HL-60 (cell line): ENCODE results near the gene MRPS7.
A peak's percentile ranks its signal among the peaks of the same experiment; 100 is the strongest.

Source experiments
- DNase-seq, 2 experiments: peaks; one replicate each; pipeline ENCODE4 v3.0.0-alpha.2; 2010 to 2020; ENCODE audit warnings: low read depth in 1 of 2, low spot score in 1 of 2
- H3K27ac ChIP-seq: fragments of 250-450 bp; sonication (Bioruptor Pico); replicated peaks from 2 replicates; pipeline ENCODE4 v1.5.1; 2020; ENCODE audit warnings: mild to moderate bottlenecking, moderate library complexity
- H3K27me3 ChIP-seq: fragments of 250-450 bp; sonication (Bioruptor Pico); 2 replicates; pipeline ENCODE4 v1.5.1; 2021; ENCODE audit warnings: mild to moderate bottlenecking, moderate library complexity; ENCODE audit not compliant: insufficient read depth, poor library complexity, severe bottlenecking
- H3K4me3 ChIP-seq: replicated peaks from 2 replicates; pipeline ENCODE4 v1.5.1; 2011; ENCODE audit warnings: mild to moderate bottlenecking, control low read depth, low read length; ENCODE audit not compliant: insufficient read depth
- CTCF ChIP-seq: IDR thresholded peaks from one replicate; pipeline ENCODE4 v1.5.1; 2011; ENCODE audit warnings: low read length, control low read depth, inconsistent platforms; ENCODE audit not compliant: insufficient read depth
- GABPA ChIP-seq: IDR thresholded peaks from 2 replicates; pipeline ENCODE4 v1.6.1; 2012; ENCODE audit warnings: low read depth
- POLR2AphosphoS5 ChIP-seq: IDR thresholded peaks from 2 replicates; pipeline ENCODE4 v1.6.1; 2012; ENCODE audit warnings: low read depth
- REST ChIP-seq: IDR thresholded peaks from 2 replicates; pipeline ENCODE4 v1.6.1; 2012; ENCODE audit warnings: low read depth; ENCODE audit not compliant: insufficient replicate concordance
- SPI1 ChIP-seq: IDR thresholded peaks from 2 replicates; pipeline ENCODE4 v1.6.1; 2012; ENCODE audit warnings: low read depth, mild to moderate bottlenecking, borderline replicate concordance

The MRPS7 gene

GRCh38 chr17:75307957-75308731, 46.5 kb downstream of the MRPS7 start:
- TF ChIP-seq POLR2AphosphoS5 = no peak
- TF ChIP-seq GABPA = no peak
- TF ChIP-seq REST = no peak
- TF ChIP-seq CTCF = no peak
- TF ChIP-seq SPI1 = no peak
- DNase-seq = no peak
- Histone ChIP-seq H3K27me3 (no peaks in the 10 kb centered on the region), H3K4me3 (no peak overlapping the region), H3K27ac (peak overlapping the region; percentile 96)

GRCh38 chr17:75308732-75309629, 47.3 kb downstream of the MRPS7 start:
- TF ChIP-seq POLR2AphosphoS5 = peak; percentile 32; the same call in 1 of the 2 replicates
- TF ChIP-seq REST = no peak
- Histone ChIP-seq H3K27me3 (no peaks in the 10 kb centered on the region), H3K4me3 (no peak overlapping the region), H3K27ac (peak overlapping the region; percentile 96)
- peak in 1 of 2 experiments; percentile 69 for DNase-seq

- peak overlapping the region; percentile 96 for H3K27ac ChIP-seq
- peak; percentile 87 to 90 for DNase-seq
- no peaks in the 10 kb centered on the region for H3K27me3 ChIP-seq
- H3K4me3 ChIP-seq = no peak overlapping the region
- peak; percentile 75; the same call in 1 of the 2 replicates for TF ChIP-seq SPI1
- no peak for TF ChIP-seq REST
- TF ChIP-seq CTCF = no peak
- TF ChIP-seq GABPA = no peak
- peak; percentile 62 for TF ChIP-seq POLR2AphosphoS5
These were observed 52.4 kb downstream of the MRPS7 start for GRCh38 chr17:75313941-75314551.
